Right kidney (tissue), 1 donor: ENCODE data around the gene TECPR1.

Source experiments
- DNase-seq: peaks from one replicate; pipeline ENCODE4 v3.0.0-alpha.2; 2016

The TECPR1 gene

DNA sequence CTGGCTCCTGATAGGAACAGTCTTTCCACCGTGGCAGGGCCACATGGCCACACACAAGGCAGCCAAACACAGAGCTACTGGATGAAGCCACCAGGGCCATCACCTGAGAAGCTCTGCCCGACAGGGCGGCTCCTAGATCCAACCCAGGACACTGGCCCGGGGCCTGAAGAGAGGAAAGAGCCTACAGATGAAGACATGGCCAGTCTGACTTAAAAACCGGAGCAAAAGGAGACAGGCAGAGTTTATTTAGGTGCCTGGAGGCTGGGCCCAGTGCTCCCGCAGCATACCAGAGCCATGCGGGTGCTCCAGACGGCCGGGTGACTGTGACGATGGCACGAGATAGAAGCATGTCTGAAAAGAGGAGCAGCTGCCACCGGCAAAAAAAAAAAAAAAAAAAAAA lies 3.9 kb downstream of the TECPR1 start:
- DNase-seq: no peak

DNA sequence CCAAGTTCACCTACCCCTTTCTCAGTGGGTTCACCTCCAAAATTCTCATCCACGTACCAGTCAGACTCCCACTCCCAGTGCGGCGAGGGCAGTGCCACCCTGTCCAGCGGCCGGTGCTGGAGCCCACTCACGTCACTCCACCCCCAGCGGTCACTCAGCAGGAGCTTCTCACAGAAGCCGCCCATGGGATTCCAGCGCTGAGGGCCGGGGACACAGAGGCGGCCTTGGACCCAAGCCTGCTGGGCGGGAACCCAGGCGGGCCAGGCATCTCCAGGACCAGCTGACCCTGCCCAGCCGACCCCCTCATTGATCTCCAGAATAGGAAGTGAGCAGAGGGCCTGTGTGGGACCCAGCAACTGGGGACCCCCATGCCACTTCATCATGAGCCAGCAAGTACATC lies 7.2 kb downstream of the TECPR1 start:
- DNase-seq: no peak

DNA sequence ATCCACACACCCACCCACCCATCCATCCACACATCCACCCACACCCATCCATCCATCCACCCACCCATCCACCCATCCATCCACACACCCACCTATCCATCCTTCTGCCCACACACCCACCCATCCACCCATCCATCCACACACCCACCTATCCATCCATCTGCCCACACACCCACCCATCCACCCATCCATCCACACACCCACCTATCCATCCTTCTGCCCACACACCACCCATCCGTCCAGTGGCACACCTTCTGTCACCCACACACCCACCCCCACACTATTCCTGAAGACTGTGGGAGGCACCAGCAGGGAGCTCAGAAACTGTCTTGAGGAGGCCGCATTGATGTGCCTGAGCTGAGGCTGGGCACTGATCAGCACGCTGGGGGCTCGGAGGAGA lies 9.1 kb downstream of the TECPR1 start:
- DNase-seq: no peak

DNA sequence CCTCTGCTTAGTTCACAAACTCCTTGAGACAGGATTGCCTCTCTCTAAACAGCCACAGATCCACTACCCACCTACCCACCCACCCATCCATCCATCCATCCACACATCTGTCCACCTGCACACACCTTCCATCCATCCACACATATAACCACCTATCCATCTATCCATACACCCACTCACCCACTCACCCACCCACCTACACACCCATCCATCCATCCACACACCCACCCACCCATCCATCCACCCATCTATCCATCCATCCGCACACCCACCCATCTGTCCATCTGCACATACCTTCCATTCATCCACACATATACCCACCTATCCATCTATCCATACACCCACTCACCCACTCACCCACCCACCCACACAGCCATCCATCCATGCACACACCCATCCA lies 9.7 kb downstream of the TECPR1 start:
- no peak for DNase-seq

DNA sequence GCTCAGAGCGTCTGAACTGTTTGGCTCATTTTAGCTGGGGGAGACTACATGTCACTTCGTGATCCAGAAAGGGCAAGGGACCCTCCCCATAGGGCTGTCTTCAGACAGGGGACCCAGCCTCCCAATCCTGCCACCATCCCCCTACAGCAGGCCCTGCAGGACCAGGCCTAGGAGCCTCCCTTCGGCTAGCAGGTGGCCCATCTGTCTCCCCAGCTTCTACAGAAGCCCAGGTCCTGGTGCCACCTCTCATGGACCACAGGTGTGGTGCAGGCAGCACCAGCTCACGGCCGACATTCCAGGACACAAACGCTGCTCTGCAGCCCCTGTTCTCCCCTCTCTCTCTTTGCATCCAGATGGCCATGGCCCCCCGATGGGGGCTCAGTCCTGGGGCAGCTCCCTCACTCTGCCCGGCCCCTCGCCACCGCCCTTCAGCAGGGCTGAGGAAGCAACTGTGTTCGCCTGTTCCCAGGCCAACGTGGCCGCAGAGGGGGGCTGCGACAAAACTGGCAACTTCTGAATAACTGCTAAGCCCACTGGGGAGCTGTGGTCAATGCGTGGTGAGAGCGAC lies 10.3 kb downstream of the TECPR1 start:
- DNase-seq: no peak

DNA sequence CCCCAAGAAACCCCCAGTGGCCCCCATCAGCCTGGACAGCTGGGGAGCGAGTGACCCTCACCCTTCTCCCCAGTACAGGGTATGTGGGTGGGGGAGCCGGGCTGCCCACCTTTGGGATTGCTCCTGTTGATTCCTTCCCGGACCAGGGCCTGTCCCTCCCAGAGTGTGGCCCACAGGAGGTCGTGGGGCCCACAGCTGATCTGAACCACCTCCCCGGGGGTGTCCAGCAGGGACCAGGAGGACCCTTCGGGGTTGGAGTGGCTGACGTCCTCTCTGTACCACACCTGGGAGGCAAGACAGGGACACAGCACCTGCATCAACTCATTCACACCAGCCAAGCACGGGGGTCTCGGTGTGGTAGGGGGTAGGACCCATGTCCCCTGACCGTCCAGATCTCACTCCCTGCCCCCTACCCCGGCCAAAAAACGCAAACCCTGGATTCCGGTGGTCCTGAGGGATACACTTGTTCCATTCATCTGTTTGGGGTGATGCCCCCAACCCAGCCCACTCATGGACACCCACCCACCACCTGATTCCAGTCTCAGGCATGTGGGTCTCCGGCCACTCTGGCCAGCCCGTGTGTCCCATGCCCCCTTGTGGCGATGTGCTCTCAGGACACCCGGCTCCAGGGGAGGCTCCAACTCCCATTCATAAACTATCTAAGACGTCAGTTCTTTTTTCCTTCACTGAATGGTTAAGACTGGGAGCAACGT lies 10.9 kb downstream of the TECPR1 start:
- no peak for DNase-seq

GRCh38 chr7:98238976-98239375 lies 13.1 kb downstream of the TECPR1 start:
- no peak for DNase-seq

GRCh38 chr7:98238076-98238475 lies 14.0 kb downstream of the TECPR1 start:
- no peak for DNase-seq

DNA sequence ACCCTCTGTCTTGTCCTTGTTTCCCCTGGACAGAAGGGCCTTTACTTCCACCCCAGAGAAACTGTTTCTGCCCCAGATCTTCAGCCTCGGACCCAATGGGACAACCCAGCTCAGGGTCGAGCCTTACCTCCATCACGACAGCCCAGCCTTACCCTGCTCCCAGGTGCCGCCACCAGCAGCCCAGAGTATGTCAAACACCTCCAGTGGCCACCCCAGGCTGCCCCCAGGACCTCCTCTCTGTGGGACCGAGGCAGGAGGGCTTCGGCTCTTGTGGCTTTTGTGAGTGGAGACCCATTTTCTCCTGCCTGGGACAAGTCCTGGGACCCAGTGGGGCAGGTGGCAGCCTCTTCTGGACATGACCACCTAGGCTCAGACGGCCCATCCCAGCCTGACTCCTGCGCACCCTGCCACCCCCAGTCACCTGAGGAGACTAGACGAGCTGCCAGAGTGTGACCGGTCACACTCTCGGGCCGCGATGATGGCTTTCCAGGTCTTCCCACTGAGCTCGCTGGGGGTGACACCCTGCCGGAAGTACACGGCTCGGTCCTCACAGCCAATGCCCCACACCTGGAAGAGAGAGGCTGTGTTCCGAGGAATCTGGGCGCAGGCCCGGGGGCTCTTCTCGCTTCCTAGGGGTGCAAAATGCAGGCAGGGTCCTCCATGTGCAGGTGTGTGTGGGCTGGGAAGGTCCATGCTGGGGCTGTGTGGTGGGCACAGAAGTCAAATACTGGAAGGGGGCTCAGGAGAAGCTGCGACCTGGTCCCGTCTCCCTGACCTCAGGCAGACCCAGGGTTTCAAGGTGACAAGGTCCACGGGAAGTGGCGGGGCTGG lies 15.5 kb downstream of the TECPR1 start:
- DNase-seq: no peak

DNA sequence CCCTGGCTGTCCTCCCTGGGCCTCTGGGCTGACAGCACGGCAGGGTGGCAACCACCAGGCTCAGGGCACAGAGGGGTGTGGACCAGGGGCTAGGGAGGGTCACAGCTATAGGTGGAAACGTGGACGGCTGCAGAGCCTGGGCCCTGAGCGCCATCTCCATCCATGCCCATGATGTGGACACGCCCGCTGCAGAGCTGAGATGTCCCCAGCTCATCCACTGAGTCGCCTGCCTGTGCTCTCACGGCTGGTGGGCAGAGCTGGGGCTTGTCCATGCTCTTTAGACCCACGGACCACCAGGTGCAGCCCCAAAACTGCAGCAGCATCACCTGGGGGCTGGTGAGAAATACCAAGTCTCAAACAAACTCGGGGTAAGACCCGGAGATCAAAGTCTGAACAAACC lies 16.1 kb downstream of the TECPR1 start:
- no peak for DNase-seq

DNA sequence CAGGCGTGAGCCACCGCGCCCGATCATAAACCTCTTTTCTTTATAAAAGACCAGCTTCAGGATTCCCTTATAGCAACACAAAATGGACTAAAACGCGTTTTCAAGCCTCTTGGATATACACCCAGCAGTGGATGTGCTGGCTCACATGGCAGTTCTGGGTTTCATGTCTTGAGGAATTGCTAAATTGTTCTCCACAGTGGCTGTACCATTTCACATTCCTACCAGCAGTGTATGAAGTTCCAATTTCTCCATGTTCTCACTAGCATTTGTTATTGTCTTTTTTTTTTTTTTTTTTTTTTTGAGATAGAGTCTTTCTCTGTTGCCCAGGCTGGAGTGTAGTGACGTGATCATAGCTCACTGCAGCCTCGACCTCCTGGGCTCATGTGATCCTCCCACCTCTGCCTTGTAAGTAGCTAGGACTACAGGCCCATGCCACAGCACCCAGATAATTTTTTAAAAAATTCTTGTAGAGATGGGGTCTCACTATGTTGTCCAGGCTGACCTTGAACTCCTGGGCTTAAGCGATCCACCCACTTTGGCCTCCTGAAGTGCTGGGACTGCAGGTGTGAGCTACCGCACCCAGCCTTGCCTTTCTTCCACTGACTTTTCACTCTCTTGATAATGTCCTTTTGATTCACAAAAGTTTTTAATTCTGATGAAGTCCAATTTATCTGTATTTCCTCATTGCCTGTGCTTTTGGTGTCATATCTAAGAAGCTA lies 17.4 kb downstream of the TECPR1 start:
- DNase-seq: no peak

DNA sequence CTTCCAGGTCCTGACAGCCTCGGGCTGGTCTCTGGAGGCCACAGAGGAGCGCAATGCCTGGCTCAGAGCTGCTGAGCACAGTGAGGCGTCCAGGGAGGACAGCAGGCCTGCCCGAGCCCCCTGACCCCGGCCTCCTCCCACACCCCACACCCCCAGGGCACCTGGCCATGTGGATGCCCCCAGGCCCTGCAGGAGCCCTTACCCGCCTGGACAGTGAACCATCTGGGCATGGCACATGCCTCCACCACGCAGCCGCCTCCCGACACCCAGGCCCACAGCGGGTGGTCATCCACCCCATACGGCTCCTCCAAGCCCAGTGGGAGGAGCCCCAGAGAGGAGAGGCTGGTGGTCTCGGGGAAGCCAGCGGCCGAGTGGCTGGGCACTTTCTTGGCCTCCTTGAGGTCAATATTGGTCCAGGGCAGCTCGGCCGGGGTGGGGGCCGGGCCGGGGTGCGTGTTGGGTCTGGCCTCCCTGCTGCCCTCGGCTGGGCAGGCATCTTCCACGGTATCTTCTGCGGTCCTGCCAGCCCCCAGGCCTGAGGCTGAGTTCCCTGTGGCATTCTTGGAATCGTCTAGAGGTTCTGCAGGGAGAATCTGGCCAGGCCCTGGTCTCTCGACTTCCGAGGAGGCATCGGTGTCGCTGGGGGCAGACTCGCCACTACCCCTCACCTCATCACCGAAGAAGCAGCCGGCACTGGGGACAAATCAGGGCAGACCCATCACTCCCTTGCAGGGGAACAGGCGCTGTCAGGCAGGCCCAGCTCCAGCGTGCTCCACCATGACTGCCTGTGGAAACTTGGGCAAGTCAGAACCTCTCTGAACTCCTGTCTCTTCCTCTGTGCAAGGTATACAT lies 18.6 kb downstream of the TECPR1 start:
- DNase-seq: no peak

DNA sequence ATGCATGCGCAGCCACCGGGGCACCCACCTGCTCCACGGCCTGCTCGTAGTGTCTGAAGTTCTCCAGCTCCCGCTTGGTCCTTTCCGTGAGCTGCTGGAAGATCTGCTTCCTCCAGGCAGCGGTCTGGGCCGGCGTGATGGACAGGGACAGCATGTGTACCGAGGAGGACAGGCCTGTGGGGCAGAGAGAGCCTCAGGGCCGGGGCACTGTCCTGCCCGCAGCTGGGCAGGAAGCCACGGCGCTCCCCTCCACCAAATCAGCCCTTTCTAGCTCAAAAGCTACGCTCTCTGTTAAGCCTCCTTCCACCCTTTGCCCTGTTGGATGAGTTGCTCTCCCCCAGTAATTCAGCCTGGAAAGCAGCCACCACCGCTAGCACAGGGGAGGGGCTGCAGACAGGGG lies 19.2 kb downstream of the TECPR1 start:
- no peak for DNase-seq

DNA sequence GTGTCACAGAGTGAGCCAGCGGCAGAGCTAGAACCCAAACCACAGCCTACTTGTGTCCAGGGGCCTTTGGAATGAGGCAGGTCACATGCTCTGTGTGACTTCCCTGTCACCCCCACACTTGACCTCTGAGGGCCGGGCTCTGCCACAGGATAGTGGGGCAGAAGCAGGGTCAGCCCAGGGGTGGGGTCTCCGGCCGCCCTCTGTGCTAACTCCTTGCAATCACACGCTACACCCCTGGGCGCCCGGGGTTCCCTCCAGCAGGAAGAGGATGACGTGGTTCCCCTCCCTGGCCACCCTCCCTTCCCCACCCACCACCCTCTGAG lies 19.8 kb downstream of the TECPR1 start:
- no peak for DNase-seq

- no peak for DNase-seq
These were observed 20.4 kb downstream of the TECPR1 start for GRCh38 chr7:98231493-98232262.

DNA sequence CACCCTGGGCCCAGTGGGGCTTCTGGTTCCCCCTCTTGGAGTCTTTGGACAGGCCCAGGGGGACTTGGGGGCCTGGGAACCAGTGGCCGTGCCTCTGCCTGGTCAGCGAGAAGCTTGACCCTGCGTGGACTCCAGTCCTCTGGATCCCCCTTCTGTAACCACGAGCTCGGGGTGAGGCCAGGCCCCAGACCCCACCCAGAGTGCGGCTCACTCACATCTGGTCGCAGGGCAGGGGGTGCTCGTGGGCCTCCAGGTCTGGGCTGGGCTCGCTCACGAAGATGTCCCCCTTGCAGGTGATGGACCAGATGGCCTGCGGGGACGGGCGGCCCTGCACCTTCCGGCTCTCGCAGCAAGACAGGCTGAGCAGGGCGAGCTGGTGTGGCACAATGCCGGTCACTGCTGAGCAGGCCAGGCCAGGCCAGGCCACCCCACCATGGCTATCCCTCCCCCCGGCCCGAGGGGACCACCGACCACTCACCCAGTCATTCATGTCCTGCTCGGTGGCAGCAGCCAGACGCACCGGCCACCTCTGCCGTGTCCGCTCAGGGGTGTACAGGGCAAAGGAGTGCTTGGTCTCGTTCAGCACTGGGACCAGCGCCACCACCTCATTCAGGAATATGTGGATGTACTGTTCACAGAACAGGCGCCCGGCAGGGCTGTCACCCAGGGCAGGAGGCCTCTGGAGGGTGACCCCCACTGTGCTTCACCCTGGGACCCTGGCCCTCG lies 21.1 kb downstream of the TECPR1 start:
- no peak for DNase-seq

DNA sequence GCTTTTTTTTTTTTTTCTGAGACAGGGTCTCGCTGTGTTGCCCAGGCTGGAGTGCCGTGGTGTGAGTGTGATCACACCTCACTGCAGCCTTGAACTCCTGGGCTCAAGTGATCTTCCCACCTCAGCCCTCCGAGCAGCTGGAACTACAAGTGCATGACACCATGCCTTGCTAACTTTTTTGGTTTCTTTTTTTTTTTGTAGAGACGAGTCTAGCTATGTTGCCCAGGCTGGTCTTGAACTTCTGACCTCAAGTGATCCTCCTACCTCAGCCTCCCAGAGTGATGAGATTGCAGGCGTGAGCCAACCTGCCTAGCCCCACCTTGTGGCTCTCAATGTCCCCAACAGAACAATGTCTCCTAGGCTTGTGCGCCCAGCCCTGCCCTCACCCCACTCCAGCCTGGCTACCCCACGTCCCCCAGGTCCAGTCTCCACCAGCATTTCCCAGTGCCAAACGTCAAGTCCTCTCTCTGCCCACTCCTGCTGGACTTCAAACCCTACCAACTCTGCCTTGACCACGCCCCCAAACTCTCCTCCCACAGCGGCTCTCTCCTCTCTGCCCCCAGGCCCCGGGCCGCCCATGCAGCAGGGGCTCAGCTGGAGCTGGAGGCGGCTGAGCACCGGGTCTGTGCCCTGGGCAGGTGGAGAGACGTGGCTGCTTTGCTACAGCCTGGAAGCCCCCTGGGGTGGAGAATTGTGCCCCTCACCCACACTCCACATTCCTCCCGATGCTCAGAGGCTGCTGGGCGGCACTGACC lies 21.9 kb downstream of the TECPR1 start:
- no peak for DNase-seq

DNA sequence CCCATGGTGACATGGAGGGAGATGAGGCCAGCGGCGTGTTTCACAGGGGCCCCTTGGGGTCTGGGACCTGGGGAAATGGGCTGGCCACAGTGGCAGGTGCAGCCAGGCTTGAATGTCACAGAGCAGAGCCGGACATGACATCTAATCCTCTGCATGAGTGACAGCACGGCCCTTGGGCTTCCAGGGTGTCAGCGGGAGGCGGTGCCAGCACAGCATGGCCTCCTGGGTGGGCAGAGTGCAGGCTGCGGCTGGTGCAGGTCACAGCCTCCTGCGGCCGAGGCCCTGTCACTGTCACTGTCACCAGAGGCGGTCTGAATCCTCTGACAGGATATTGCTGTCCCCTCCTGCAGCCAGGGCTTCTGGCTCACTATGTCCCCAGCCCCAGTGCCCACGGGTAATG lies 22.6 kb downstream of the TECPR1 start:
- DNase-seq: no peak

DNA sequence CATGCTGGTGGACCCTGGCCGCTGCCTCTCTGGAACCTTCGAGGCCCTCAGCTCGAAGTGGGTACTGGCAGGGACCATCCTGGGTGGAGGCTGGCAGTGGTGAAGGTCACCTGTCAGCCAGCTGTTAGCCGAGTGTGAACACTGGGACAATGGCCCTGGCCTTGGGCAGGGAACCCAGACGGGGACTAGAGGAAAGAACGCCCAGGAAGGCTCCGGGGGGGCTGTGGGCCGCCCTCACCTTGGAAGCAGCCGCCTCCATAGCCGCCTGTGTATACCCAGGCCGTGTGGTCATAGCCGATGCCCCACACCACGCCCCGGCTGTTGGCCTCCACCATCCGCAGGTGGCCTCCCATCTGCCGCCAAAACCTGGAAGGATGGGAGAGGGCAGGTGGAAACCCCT lies 23.2 kb downstream of the TECPR1 start:
- no peak for DNase-seq

DNA sequence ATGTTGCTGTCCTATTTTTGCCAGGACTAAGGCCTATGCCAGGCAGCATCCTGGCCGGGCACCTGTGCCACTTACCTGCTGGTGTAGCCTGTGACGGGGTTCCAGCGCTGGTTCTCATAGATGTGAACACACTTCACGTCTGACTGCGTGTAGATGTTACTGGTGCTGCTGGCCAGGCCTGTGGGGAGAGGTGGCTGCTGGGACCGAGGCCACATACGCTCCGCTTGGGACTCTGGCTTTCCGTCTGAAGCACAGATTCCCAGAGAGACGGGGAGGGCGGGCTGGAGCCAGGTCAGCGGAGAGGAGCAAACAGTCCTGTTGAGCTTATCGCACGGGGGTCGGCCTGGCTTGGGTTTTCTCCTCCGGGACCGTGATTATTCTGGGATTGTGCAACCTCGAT lies 24.1 kb downstream of the TECPR1 start:
- DNase-seq: no peak
